ENCODE results near the gene ACYP1. TPM values are rescaled to one million over a fixed set of nuclear protein-coding genes. Genes with fewer than 3 reads are reported as not detected.

ACYP1 gene
- total and polyA plus RNA-seq, 9 of the 15 experiments (the other 6 are each of a cell fraction or from before 2014, with no cell fraction given), result 19.9 to 113 (median 52.3) TPM

DNA sequence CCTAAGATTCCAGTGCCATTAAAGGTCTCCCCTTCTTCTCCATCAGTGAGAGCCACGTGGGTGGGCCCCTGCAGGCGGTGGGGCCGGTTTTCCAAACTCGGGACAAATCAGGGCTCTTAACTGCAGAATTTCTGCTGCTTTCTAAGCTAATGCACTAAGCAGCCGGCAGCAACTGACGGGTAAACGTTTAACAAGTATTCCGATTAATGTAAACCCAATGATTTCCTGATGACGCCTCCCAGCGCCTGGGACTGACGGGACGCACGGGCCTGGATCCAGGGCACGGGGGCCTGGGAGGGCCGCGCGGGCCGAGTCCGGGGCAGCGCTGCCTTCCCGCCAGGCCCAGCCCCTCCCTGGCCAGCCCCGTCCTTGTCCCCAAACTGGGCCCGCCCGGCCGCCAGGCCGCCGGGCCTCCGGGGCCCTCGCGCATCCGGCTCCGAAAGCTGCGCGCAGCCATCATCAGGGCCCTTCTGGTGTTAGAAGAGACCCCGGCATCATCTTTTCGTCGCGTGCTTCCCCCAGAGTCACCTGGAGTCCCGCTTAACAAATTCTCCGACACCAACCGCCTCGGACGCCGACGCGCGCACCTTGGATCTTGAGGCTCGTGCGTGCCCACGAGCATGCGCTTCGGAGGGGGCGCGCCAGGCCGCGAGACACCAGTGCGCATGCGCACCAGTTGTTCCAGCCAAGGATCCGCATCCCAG lies 12.8 kb downstream of the ACYP1 start, which contains the start of gene MLH3:
MLH3 (minus strand) TSS at position 616 of the 704 bp plus-strand sequence. CDS start 1,812 bp downstream, outside the sequence.
- Histone ChIP-seq H3K27ac (ENCODE audit: extremely low read depth, low read depth, low read length) (peak within 1 kb of the TSS; percentile 82), H3K9me3 (replicated peaks; ENCODE audit: control insufficient read depth, insufficient read depth, low read depth, low read length) (no peaks in the 10 kb centered on the region), H4K20me1 (replicated peaks; ENCODE audit: control insufficient read depth, insufficient read depth, low read length) (no peaks in the 10 kb centered on the region), H3K9me1 (ENCODE audit: control insufficient read depth, insufficient read depth, low read length) (no peaks in the 10 kb centered on the region), H2AFZ (ENCODE audit: low read depth, low read length) (peak within 1 kb of the TSS; percentile 87), H3K27me3 (ENCODE audit: control insufficient read depth in 2 of 2, insufficient read depth in 2 of 2, low read length in 2 of 2) (no peaks in the 10 kb centered on the region), H3K79me2 (ENCODE audit: control insufficient read depth, insufficient read depth, low read length) (peaks cover 22% of the 10 kb centered on the region), H3K36me3 (ENCODE audit: control insufficient read depth, insufficient read depth, low read length) (peaks cover 8% of the 10 kb centered on the region; the same call in 2 of the 3 replicates), H3K4me3 (peak within 1 kb of the TSS; percentile 53), H3K9ac (ENCODE audit: insufficient read depth in 1 of 2, low read depth in 2 of 2, low read length in 2 of 2) (peak within 1 kb of the TSS; percentile 69 to 95), H3K4me1 (replicated peaks in 1 of 2; ENCODE audit: control insufficient read depth in 2 of 2, insufficient read depth in 2 of 2, low read length in 2 of 2) (peaks cover 0 to 9% of the 10 kb centered on the region in 2 experiments; a peak in 4 of 5 replicates), H3K4me2 (ENCODE audit: insufficient read depth, low read length) (peak within 1 kb of the TSS; percentile 80)
- TSS peak; percentile 52 for BruUV-seq (replicated peaks)
- FAIRE-seq (peak; percentile 78), ATAC-seq (peak; percentile 89), DNase-seq (ENCODE audit: extremely low read depth in 1 of 4, low spot score in 3 of 4) (peak; percentile 85 to 88 (median 87))
- intact Hi-C loops (cut with micrococcal nuclease) (no loop called here), in situ Hi-C loops (cut with MboI) (no loop called here)
- ChIA-PET CTCF (ENCODE audit: low intra/inter-chr PET ratio) (no interaction called here), POLR2A (interaction anchor here (1.2 to 1.3 kb wide), 2 partner anchors 13 to 18 kb away, joined by 3 to 7 read pairs; partner anchors contain the start of genes ACYP1 and ZC2HC1C)
- WGBS (ENCODE audit: insufficient coverage, low coverage, missing lambda C conversion rate), result 2% methylated on average over 27 of the region's 59 CpGs
- TF ChIP-seq ESRRB (CRISPR knock-in tag; IDR thresholded peaks at IDR 0.05; ENCODE audit: borderline replicate concordance) (no peak), CREM (IDR thresholded peaks at IDR 0.05; ENCODE audit: low read depth) (no peak), CGGBP1 (CRISPR knock-in tag; IDR thresholded peaks at IDR 0.05) (no peak), YY1 (IDR thresholded peaks at IDR 0.05; ENCODE audit: borderline replicate concordance in 1 of 3, control insufficient read depth in 1 of 3, extremely low read depth in 1 of 3, insufficient read depth in 3 of 3, insufficient read length in 1 of 3, insufficient replicate concordance in 2 of 3, low read depth in 1 of 3, low read length in 2 of 3) (peak in 1 of 3 experiments; percentile 53), MAZ (CRISPR knock-in tag; conservative IDR thresholded peaks at IDR 0.05 in 1 of 2, IDR thresholded peaks at IDR 0.05 in 1 of 2) (0 out of 4 replicates have a peak, but pooled peaks have one; percentile 34 to 64), ZNF79 (CRISPR knock-in tag; IDR thresholded peaks at IDR 0.05; ENCODE audit: low read depth) (no peak), NELFE (IDR thresholded peaks at IDR 0.05; ENCODE audit: insufficient read depth, insufficient read length) (no peak), ZNF764 (CRISPR knock-in tag; IDR thresholded peaks at IDR 0.05; ENCODE audit: low read depth) (no peak), IRF2 (CRISPR knock-in tag; IDR thresholded peaks at IDR 0.05) (no peak), ATF7 (IDR thresholded peaks at IDR 0.05) (0 out of 2 replicates have a peak, but pooled peaks have one; percentile 43), KAT2B (IDR thresholded peaks at IDR 0.05; ENCODE audit: low read depth, low read length) (no peak), ZNF3 (CRISPR knock-in tag; IDR thresholded peaks at IDR 0.05) (no peak), TCF3 (CRISPR knock-in tag; IDR thresholded peaks at IDR 0.05) (no peak), HIVEP1 (CRISPR knock-in tag; IDR thresholded peaks at IDR 0.05) (no peak), ZNF280A (IDR thresholded peaks at IDR 0.05; ENCODE audit: low read depth, partially characterized antibody) (no peak), ZNF24 (IDR thresholded peaks at IDR 0.05) (no peak), TCF7 (IDR thresholded peaks at IDR 0.05; ENCODE audit: borderline replicate concordance) (no peak), HDAC1 (IDR thresholded peaks at IDR 0.05) (peak in 1 of 2 experiments; percentile 26; a peak in 1 of 4 replicates)
- TF ChIP-seq, protein P1, sequence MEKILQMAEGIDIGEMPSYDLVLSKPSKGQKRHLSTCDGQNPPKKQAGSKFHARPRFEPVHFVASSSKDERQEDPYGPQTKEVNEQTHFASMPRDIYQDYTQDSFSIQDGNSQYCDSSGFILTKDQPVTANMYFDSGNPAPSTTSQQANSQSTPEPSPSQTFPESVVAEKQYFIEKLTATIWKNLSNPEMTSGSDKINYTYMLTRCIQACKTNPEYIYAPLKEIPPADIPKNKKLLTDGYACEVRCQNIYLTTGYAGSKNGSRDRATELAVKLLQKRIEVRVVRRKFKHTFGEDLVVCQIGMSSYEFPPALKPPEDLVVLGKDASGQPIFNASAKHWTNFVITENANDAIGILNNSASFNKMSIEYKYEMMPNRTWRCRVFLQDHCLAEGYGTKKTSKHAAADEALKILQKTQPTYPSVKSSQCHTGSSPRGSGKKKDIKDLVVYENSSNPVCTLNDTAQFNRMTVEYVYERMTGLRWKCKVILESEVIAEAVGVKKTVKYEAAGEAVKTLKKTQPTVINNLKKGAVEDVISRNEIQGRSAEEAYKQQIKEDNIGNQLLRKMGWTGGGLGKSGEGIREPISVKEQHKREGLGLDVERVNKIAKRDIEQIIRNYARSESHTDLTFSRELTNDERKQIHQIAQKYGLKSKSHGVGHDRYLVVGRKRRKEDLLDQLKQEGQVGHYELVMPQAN (IDR thresholded peaks at IDR 0.05; ENCODE audit: borderline replicate concordance), result no peak
